ENCODE data around the gene UBE2N.
A peak's percentile ranks its signal among the peaks of the same experiment; 100 is the strongest.

The UBE2N gene

DNA sequence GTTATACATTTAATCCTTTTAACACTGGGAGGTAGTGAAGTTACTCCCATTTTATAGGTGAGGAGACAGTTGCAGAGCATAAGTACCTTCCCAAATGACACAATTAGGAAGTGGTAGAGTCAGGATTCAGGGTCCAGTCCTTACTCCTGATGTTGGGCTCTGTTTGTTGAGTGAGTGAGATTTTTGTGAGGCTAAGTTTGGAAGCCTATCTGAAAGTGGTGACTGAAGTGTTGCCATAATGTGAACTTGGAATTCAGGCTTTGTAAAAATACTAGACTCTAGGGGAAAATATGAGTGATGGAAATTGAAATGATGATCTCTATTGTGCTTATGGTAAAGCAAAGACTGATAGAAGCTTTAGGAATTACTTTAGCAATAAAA lies 61.8 kb downstream of the UBE2N start:
- no peak for DNase-seq (ENCODE audit: low read depth)

GRCh38 chr12:93379326-93379980 lies 62.3 kb downstream of the UBE2N start:
- no peak for DNase-seq (ENCODE audit: low read depth)

DNA sequence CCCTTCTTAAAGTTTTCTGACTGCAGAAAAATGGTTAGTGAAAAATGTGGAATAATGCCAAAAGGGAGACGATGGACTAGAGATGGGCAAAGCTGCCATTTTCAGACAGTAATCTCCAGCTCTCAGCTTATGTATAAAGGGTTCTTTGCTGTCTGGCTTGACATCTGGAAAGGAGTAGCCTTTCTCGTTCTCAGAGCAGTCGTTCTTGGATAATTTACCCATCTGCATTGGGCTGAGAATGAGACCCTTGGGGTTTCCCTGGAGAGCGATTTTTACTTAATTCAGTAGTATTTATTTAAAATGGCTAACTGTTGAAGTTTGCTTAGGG lies 62.8 kb downstream of the UBE2N start:
- DNase-seq (ENCODE audit: low read depth), result no peak

DNA sequence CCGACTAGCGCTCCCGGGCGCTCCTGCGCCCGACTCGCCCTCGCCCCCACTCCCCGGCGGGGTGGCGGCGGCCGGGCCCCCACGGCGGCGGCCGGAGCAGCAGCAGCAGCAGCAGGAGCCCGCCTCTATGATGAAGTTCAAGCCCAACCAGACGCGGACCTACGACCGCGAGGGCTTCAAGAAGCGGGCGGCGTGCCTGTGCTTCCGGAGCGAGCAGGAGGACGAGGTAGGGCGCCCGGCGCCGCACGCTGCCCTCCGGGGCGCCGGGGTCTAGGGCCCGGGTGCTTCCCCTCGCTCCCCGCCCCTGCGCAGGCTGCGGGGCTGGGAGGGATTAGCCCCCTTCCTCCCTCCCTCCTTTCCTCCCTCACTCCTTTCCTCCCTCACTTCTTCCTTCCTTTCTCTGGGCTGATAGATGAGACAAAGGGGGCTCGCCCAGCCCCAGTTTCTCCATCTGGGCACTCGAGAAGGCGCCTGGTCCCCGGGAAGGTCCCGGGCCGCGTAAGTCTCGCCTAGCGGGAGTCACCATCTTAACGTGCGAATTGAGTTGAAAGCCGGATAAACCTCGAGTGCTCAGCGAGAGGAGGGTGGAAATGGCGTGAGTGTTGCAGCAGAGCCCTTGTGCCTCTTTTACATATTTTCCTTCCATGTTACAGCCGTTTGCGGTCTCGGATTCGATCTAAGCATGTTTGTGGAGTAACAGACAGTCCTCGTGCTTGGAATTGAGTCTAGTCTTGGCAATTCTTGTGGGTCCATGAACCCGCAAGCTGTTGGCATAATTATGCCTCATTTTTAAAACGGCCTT lies 63.4 kb downstream of the UBE2N start:
- DNase-seq (ENCODE audit: low read depth), result peak; percentile 85

- peak; percentile 94 for DNase-seq (ENCODE audit: low read depth)
Measured at GRCh38 chr12:93377252-93378195, 64.2 kb downstream of the UBE2N start, which contains the start of gene NUDT4. NUDT4 (plus strand) TSS chr12:93377925; CDS start chr12:93378323, 398 bp downstream.

GRCh38 chr12:93376436-93377251 lies 65.1 kb downstream of the UBE2N start:
- DNase-seq (ENCODE audit: low read depth), result peak; percentile 54

GRCh38 chr12:93375906-93376305 lies 65.8 kb downstream of the UBE2N start:
- DNase-seq (ENCODE audit: low read depth), result no peak

GRCh38 chr12:93373961-93374656 lies 67.6 kb downstream of the UBE2N start:
- DNase-seq (ENCODE audit: low read depth), result no peak

- no peak for DNase-seq (ENCODE audit: low read depth)
Measured at GRCh38 chr12:93370947-93371346, 70.8 kb downstream of the UBE2N start.

GRCh38 chr12:93369505-93369904 lies 72.2 kb downstream of the UBE2N start:
- DNase-seq (ENCODE audit: low read depth), result no peak

GRCh38 chr12:93368766-93369165 lies 73.0 kb downstream of the UBE2N start:
- no peak for DNase-seq (ENCODE audit: low read depth)

- DNase-seq (ENCODE audit: low read depth), result no peak
Measured at GRCh38 chr12:93366422-93366821, 75.3 kb downstream of the UBE2N start.

DNA sequence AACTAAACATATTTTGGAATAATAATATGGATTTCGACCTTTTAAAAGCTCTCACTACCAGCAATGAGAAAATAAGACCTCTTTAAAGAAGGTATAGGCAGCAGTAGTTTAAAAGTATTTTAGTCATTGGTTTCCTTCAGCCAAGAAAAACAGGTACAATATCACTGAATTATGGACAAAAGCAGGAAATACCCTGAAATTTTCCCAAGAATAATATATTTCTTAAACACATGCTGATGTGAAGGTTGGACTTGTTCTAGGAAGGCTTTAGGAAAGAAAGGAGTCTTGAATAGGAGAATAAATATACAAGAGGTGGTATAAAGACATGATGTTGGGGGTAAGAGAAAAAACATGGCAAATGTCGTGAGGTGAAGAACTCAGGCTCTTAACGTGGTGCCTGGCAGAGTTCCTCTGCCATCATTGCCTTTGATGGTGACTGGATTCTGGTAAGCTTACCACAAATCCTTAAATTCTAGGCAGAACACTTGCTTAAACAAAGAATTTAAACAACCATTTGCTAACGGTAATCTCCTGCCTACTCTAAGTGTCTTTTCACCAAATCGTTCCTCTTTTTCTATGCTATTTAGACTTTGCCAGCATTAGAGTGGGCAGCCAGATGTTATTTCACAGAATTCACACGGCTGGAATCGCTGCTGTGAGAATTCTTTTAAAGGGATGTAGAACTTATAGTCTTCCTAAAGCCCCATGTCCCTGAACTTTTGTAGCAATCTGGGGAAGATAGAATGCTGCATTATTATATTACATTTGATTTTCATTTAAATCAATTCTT lies 75.9 kb downstream of the UBE2N start:
- DNase-seq (ENCODE audit: low read depth), result no peak

DNA sequence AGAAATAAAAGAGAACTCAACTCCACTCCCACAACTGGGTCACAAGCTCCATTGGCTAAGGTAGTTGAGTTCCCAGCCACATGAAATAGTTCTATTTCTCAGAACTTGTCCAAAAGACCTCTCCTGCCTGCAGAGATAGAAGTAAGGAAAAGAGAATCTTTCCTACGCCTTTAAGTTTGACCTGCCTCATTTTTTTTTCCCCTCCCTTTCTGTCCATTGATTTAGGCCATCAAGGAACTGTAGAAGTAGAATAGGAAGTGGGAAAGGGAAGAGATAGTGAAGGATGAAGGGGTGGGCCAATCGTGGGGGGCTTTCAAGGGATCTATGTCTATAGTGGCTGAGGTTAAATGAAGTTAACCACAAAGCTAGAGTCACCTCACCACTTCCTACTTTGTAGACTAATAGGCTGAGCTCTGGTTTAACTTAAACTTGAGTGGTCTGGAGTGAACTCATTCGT lies 77.9 kb downstream of the UBE2N start:
- DNase-seq (ENCODE audit: low read depth), result no peak

DNA sequence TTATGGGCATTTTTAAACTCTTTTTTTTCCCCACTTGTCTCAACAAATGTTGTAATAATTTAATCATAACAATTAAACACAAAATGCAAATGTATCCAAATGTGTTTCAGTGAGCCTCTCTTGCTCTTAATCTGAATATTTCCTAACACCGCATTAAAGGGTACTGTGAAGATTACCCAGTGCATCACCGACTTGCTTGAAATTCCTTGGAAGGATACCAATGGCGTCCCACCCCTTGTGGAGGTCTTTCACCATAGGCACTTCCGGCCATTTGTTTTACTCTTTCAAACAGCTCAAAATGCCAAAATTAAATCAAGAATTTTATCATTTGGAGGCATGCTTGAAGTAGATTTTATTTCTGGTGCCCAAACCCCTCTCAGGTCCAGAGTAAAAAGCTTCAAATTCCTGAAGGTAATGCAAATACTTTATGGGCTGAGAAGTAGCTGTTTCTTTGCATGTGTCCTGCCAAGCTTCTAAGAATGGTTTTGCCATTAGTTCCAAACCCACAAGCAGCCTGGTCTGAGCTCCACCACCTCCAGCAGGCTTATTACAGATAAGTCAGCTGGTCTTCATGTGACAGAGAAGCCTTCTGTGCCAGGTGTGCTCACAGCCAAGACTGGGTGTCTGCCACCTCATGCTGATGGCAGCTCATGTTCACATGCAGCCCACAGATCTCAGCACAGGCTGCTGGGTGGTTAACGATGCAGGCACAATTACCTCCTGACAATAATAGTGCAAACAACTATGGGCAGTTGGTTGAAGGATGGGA lies 80.4 kb downstream of the UBE2N start:
- peak; percentile 49 for DNase-seq (ENCODE audit: low read depth)

GRCh38 chr12:93360688-93361087 lies 81.1 kb downstream of the UBE2N start:
- DNase-seq (ENCODE audit: low read depth), result no peak

DNA sequence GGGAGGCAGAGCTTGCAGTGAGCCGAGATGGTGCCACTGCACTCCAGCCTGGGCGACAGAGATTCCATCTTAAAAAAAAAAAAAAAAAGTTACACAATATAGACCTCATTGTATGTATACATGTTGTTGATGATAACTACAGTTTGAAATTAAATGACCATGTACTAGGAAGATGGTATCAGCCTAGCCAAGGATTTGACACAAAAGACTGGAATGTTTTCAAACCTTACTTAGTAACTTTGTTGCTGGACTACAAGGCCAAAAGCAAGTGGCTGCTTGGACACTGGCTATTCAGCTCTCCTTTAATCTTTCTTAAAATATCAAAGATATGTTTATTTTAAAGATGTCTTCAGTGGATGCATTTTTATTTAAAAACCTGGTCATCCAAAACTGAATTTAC lies 82.9 kb downstream of the UBE2N start:
- DNase-seq (ENCODE audit: low read depth), result no peak

GRCh38 chr12:93358058-93358457 lies 83.7 kb downstream of the UBE2N start:
- no peak for DNase-seq (ENCODE audit: low read depth)

DNA sequence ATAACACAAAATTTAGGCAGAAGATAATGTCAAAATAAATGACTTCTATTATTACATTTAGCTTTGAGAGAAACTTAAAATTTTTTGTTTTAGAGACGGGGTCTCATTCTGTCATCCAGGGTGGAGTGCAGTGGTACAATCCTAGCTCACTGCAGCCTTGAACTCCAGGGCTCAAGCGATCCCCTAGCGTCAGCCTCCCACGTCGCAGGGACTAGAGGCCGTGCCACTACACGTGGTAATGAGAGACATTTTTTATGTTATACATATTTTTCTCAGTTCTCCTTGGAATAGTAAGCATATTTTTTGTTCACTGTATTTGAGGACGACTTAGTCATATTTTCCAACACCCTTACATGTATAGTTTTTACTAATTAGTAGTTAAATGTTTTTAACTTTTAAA lies 85.5 kb downstream of the UBE2N start:
- DNase-seq (ENCODE audit: low read depth), result no peak

Measured in fibroblast of gingiva (primary cell).